HAP-1 (cell line): ENCODE data around the gene ANXA4.

Source experiments
- DNase-seq, 2 experiments: peaks; one replicate each; pipeline ENCODE4 v3.0.0-alpha.2; 2016 to 2020; ENCODE audit warnings: low spot score in 2 of 2
- H3K27me3 ChIP-seq: fragments of 250-450 bp; sonication (Bioruptor Pico); 2 replicates; pipeline ENCODE4 v1.5.1; 2020; ENCODE audit warnings: low read depth, mild to moderate bottlenecking, moderate library complexity
- H3K36me3 ChIP-seq: fragments of 250-450 bp; sonication (Bioruptor Pico); replicated peaks from 2 replicates; pipeline ENCODE4 v1.5.1; 2020; ENCODE audit warnings: mild to moderate bottlenecking
- H3K4me1 ChIP-seq: fragments of 250-450 bp; sonication (Bioruptor Pico); 2 replicates; pipeline ENCODE4 v1.5.1; 2020; ENCODE audit warnings: mild to moderate bottlenecking
- H3K4me3 ChIP-seq: fragments of 250-450 bp; sonication (Bioruptor Pico); 2 replicates; pipeline ENCODE4 v1.5.1; 2020; ENCODE audit warnings: mild to moderate bottlenecking, moderate library complexity
- H3K9me3 ChIP-seq: fragments of 250-450 bp; sonication (Bioruptor Pico); 2 replicates; pipeline ENCODE4 v1.5.1; 2020; ENCODE audit warnings: mild to moderate bottlenecking, moderate library complexity
- in situ Hi-C: fragments of 300-500 bp; cut with MboI; formaldehyde crosslinking; loops from 3 replicates; pipeline ENCODE4 v1.14.3; 2020; ENCODE audit warnings: low sequenced_read_pairs, inconsistent platforms, mixed read lengths

ANXA4 gene

GRCh38 chr2:69784228-69784627 is 42.3 kb downstream of the ANXA4 start:
- Histone ChIP-seq H3K9me3 (no peaks in the 10 kb centered on the region), H3K4me1 (peaks cover 13% of the 10 kb centered on the region), H3K27me3 (no peaks in the 10 kb centered on the region), H3K4me3 (no peak overlapping the region), H3K36me3 (no peaks in the 10 kb centered on the region)
- in situ Hi-C loops, result no loop called here
- no peak for DNase-seq

GRCh38 chr2:69785358-69785757 is 43.4 kb downstream of the ANXA4 start:
- no peaks in the 10 kb centered on the region for H3K36me3 ChIP-seq
- no peaks in the 10 kb centered on the region for H3K27me3 ChIP-seq
- H3K4me1 ChIP-seq, result peaks cover 13% of the 10 kb centered on the region
- no peak for DNase-seq
- no peak overlapping the region for H3K4me3 ChIP-seq
- in situ Hi-C loops, result no loop called here
- H3K9me3 ChIP-seq, result no peaks in the 10 kb centered on the region

GRCh38 chr2:69786052-69786560 is 44.2 kb downstream of the ANXA4 start:
- Histone ChIP-seq H3K9me3 (no peaks in the 10 kb centered on the region), H3K4me1 (peaks cover 14% of the 10 kb centered on the region), H3K27me3 (no peaks in the 10 kb centered on the region), H3K4me3 (no peak overlapping the region), H3K36me3 (no peaks in the 10 kb centered on the region)
- in situ Hi-C loops, result no loop called here
- DNase-seq, result no peak

- H3K9me3 ChIP-seq, result no peaks in the 10 kb centered on the region
- H3K4me3 ChIP-seq, result no peak overlapping the region
- in situ Hi-C loops, result no loop called here
- no peaks in the 10 kb centered on the region for H3K27me3 ChIP-seq
- peaks cover 3% of the 10 kb centered on the region; the same call in 1 of the 2 replicates for H3K4me1 ChIP-seq
- no peaks in the 10 kb centered on the region for H3K36me3 ChIP-seq
- no peak for DNase-seq
These were observed 47.3 kb downstream of the ANXA4 start for GRCh38 chr2:69789175-69789721.

- Histone ChIP-seq H3K4me1 (peaks cover 3% of the 10 kb centered on the region; the same call in 1 of the 2 replicates), H3K4me3 (no peak overlapping the region), H3K36me3 (no peaks in the 10 kb centered on the region), H3K27me3 (no peaks in the 10 kb centered on the region), H3K9me3 (no peaks in the 10 kb centered on the region)
- in situ Hi-C loops, result no loop called here
- no peak for DNase-seq
These were observed 48.1 kb downstream of the ANXA4 start for GRCh38 chr2:69789772-69790600.

GRCh38 chr2:69790601-69790959 is 48.6 kb downstream of the ANXA4 start:
- H3K36me3 ChIP-seq, result no peaks in the 10 kb centered on the region
- H3K4me3 ChIP-seq, result no peak overlapping the region
- no peaks in the 10 kb centered on the region for H3K9me3 ChIP-seq
- no peak for DNase-seq
- in situ Hi-C loops, result no loop called here
- H3K4me1 ChIP-seq, result peaks cover 3% of the 10 kb centered on the region; the same call in 1 of the 2 replicates
- H3K27me3 ChIP-seq, result no peaks in the 10 kb centered on the region

- Histone ChIP-seq H3K27me3 (no peaks in the 10 kb centered on the region), H3K9me3 (no peaks in the 10 kb centered on the region), H3K36me3 (no peaks in the 10 kb centered on the region), H3K4me1 (peaks cover 3% of the 10 kb centered on the region; the same call in 1 of the 2 replicates), H3K4me3 (no peak overlapping the region)
- no peak for DNase-seq
- in situ Hi-C loops, result no loop called here
These were observed 49.1 kb downstream of the ANXA4 start for GRCh38 chr2:69791045-69791444.

GRCh38 chr2:69796174-69796573 is 54.2 kb downstream of the ANXA4 start:
- no peak for DNase-seq
- Histone ChIP-seq H3K36me3 (no peaks in the 10 kb centered on the region), H3K4me1 (peaks cover 10% of the 10 kb centered on the region), H3K27me3 (no peaks in the 10 kb centered on the region), H3K4me3 (no peak overlapping the region), H3K9me3 (no peaks in the 10 kb centered on the region)
- in situ Hi-C loops, result no loop called here

- DNase-seq, result no peak
- H3K4me3 ChIP-seq, result no peak overlapping the region
- peaks cover 10% of the 10 kb centered on the region for H3K4me1 ChIP-seq
- H3K27me3 ChIP-seq, result no peaks in the 10 kb centered on the region
- in situ Hi-C loops, result no loop called here
- no peaks in the 10 kb centered on the region for H3K36me3 ChIP-seq
- no peaks in the 10 kb centered on the region for H3K9me3 ChIP-seq
These were observed 55.3 kb downstream of the ANXA4 start for GRCh38 chr2:69797235-69797634.

GRCh38 chr2:69797836-69798289 is 55.9 kb downstream of the ANXA4 start:
- no peak overlapping the region for H3K4me3 ChIP-seq
- H3K4me1 ChIP-seq, result peaks cover 10% of the 10 kb centered on the region
- no peaks in the 10 kb centered on the region for H3K9me3 ChIP-seq
- no peak for DNase-seq
- no peaks in the 10 kb centered on the region for H3K27me3 ChIP-seq
- no peaks in the 10 kb centered on the region for H3K36me3 ChIP-seq
- in situ Hi-C loops, result no loop called here

GRCh38 chr2:69798290-69798908 is 56.5 kb downstream of the ANXA4 start:
- no peak overlapping the region for H3K4me3 ChIP-seq

GRCh38 chr2:69798909-69799526 is 57.1 kb downstream of the ANXA4 start:
- no peak overlapping the region for H3K4me3 ChIP-seq

More at GRCh38 chr2:69798290-69798908, 56.5 kb downstream of the ANXA4 start:
- DNase-seq, result no peak
- in situ Hi-C loops, result no loop called here
- H3K4me1 ChIP-seq, result peaks cover 10% of the 10 kb centered on the region
- no peaks in the 10 kb centered on the region for H3K36me3 ChIP-seq
- H3K9me3 ChIP-seq, result no peaks in the 10 kb centered on the region
- H3K27me3 ChIP-seq, result no peaks in the 10 kb centered on the region

GRCh38 chr2:69801745-69802290 is 59.9 kb downstream of the ANXA4 start:
- Histone ChIP-seq H3K4me3 (no peak overlapping the region), H3K9me3 (no peaks in the 10 kb centered on the region), H3K36me3 (no peaks in the 10 kb centered on the region), H3K27me3 (no peaks in the 10 kb centered on the region), H3K4me1 (peaks cover 10% of the 10 kb centered on the region)
- in situ Hi-C loops, result no loop called here
- DNase-seq, result no peak

More at GRCh38 chr2:69798909-69799526, 57.1 kb downstream of the ANXA4 start:
- no peaks in the 10 kb centered on the region for H3K9me3 ChIP-seq
- H3K4me1 ChIP-seq, result peaks cover 10% of the 10 kb centered on the region
- H3K36me3 ChIP-seq, result no peaks in the 10 kb centered on the region
- DNase-seq, result no peak
- no peaks in the 10 kb centered on the region for H3K27me3 ChIP-seq
- in situ Hi-C loops, result no loop called here
